ENCODE measurements around the gene NAPA. TPM values are rescaled to one million over a fixed set of nuclear protein-coding genes. Genes with fewer than 3 reads are reported as not detected.

NAPA gene
- total RNA-seq, 1 donor from 2014 or later: 80.0 TPM

- no peak overlapping the region for H3K4me3 Mint-ChIP-seq (ENCODE audit: low read depth)
- peaks cover 2% of the 10 kb centered on the region for H3K36me3 Mint-ChIP-seq (ENCODE audit: insufficient read depth)
- DNase-seq (ENCODE audit: low spot score, unreplicated experiment): no peak
- no peaks in the 10 kb centered on the region for H3K9me3 Mint-ChIP-seq (ENCODE audit: low read depth)
- H3K27ac Mint-ChIP-seq: no peak overlapping the region
- no peaks in the 10 kb centered on the region for H3K27me3 Mint-ChIP-seq
- no peaks in the 10 kb centered on the region for H3K4me1 Mint-ChIP-seq (ENCODE audit: low read depth)
- no peak for TF ChIP-seq CTCF (IDR thresholded peaks at IDR 0.05; ENCODE audit: unreplicated experiment)
Measured at GRCh38 chr19:47503130-47503825, 11.6 kb downstream of the NAPA start.

GRCh38 chr19:47499863-47500830 is 14.7 kb downstream of the NAPA start:
- Mint-ChIP-seq H3K4me1 (ENCODE audit: low read depth) (no peaks in the 10 kb centered on the region), H3K27ac (no peak overlapping the region), H3K36me3 (ENCODE audit: insufficient read depth) (peaks cover 4% of the 10 kb centered on the region), H3K9me3 (ENCODE audit: low read depth) (no peaks in the 10 kb centered on the region), H3K4me3 (ENCODE audit: low read depth) (no peak overlapping the region), H3K27me3 (no peaks in the 10 kb centered on the region)
- TF ChIP-seq CTCF (IDR thresholded peaks at IDR 0.05; ENCODE audit: unreplicated experiment): no peak
- DNase-seq (ENCODE audit: low spot score, unreplicated experiment): no peak

GRCh38 chr19:47499371-47499770 is 15.5 kb downstream of the NAPA start:
- TF ChIP-seq CTCF (IDR thresholded peaks at IDR 0.05; ENCODE audit: unreplicated experiment): no peak
- Mint-ChIP-seq H3K4me3 (ENCODE audit: low read depth) (no peak overlapping the region), H3K36me3 (ENCODE audit: insufficient read depth) (peaks cover 4% of the 10 kb centered on the region), H3K27ac (no peak overlapping the region), H3K9me3 (ENCODE audit: low read depth) (no peaks in the 10 kb centered on the region), H3K27me3 (no peaks in the 10 kb centered on the region), H3K4me1 (ENCODE audit: low read depth) (no peaks in the 10 kb centered on the region)
- DNase-seq (ENCODE audit: low spot score, unreplicated experiment): no peak

GRCh38 chr19:47498561-47498960 is 16.3 kb downstream of the NAPA start:
- no peak overlapping the region for H3K4me3 Mint-ChIP-seq (ENCODE audit: low read depth)
- no peaks in the 10 kb centered on the region for H3K9me3 Mint-ChIP-seq (ENCODE audit: low read depth)
- H3K36me3 Mint-ChIP-seq (ENCODE audit: insufficient read depth): peaks cover 4% of the 10 kb centered on the region
- no peaks in the 10 kb centered on the region for H3K27me3 Mint-ChIP-seq
- no peaks in the 10 kb centered on the region for H3K4me1 Mint-ChIP-seq (ENCODE audit: low read depth)
- no peak for TF ChIP-seq CTCF (IDR thresholded peaks at IDR 0.05; ENCODE audit: unreplicated experiment)
- no peak overlapping the region for H3K27ac Mint-ChIP-seq
- no peak for DNase-seq (ENCODE audit: low spot score, unreplicated experiment)

- no peak overlapping the region for H3K4me3 Mint-ChIP-seq (ENCODE audit: low read depth)
- TF ChIP-seq CTCF (IDR thresholded peaks at IDR 0.05; ENCODE audit: unreplicated experiment): no peak
- no peak overlapping the region for H3K27ac Mint-ChIP-seq
- no peak for DNase-seq (ENCODE audit: low spot score, unreplicated experiment)
- H3K9me3 Mint-ChIP-seq (ENCODE audit: low read depth): no peaks in the 10 kb centered on the region
- no peaks in the 10 kb centered on the region for H3K27me3 Mint-ChIP-seq
- H3K4me1 Mint-ChIP-seq (ENCODE audit: low read depth): no peaks in the 10 kb centered on the region
- peaks cover 4% of the 10 kb centered on the region for H3K36me3 Mint-ChIP-seq (ENCODE audit: insufficient read depth)
Measured at GRCh38 chr19:47497821-47498520, 16.9 kb downstream of the NAPA start.

Data from progenitor cell of endocrine pancreas (in vitro differentiated cells).